ENCODE data around the gene DLGAP4. TPM values are rescaled to one million over a fixed set of nuclear protein-coding genes. Genes with fewer than 3 reads are reported as not detected.

The DLGAP4 gene
- total and polyA plus RNA-seq, 9 donors, result 18.2 to 75.9 (median 53.1) TPM

DNA sequence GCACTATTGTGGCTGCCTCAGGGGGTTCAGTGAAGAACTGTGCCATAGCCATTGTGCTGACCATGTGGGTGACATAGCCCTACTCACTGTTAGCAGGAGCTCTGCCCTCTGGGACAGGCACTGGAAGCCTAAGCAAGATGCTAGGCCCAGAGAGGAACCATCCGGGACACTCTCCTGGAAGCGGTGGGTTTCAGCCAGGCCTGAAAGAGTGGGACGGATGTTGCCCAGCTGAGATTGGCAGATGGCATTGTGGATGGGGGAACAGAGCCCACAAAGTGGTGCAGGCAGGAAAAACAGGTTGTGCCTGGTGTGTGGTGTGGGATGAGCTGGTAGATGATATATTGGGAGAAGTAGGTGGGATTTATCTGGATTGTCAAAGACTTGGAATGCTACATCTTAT is 40.1 kb downstream of the DLGAP4 start:
- intact Hi-C loops (cut with DNase I), result no loop called here
- H3K27ac ChIP-seq, result no peak overlapping the region
- DNase-seq, result no peak
- WGBS, 3 donors, result 88 to 95% (median 91%) methylated on average over 3 of the region's 3 CpGs
- TF ChIP-seq, protein P1, sequence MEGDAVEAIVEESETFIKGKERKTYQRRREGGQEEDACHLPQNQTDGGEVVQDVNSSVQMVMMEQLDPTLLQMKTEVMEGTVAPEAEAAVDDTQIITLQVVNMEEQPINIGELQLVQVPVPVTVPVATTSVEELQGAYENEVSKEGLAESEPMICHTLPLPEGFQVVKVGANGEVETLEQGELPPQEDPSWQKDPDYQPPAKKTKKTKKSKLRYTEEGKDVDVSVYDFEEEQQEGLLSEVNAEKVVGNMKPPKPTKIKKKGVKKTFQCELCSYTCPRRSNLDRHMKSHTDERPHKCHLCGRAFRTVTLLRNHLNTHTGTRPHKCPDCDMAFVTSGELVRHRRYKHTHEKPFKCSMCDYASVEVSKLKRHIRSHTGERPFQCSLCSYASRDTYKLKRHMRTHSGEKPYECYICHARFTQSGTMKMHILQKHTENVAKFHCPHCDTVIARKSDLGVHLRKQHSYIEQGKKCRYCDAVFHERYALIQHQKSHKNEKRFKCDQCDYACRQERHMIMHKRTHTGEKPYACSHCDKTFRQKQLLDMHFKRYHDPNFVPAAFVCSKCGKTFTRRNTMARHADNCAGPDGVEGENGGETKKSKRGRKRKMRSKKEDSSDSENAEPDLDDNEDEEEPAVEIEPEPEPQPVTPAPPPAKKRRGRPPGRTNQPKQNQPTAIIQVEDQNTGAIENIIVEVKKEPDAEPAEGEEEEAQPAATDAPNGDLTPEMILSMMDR (IDR thresholded peaks at IDR 0.05), result no peak
- TF ChIP-seq EP300 (IDR thresholded peaks at IDR 0.05) (no peak), POLR2A (IDR thresholded peaks at IDR 0.05) (no peak)
- no peak overlapping the region for H3K4me3 ChIP-seq
- no peaks in the 10 kb centered on the region for H3K27me3 ChIP-seq
- no peaks in the 10 kb centered on the region for H3K4me1 ChIP-seq (ENCODE audit: insufficient read depth)
- H3K36me3 ChIP-seq, result no peaks in the 10 kb centered on the region
- H3K9me3 ChIP-seq, result no peaks in the 10 kb centered on the region

- no peak overlapping the region for H3K27ac ChIP-seq
- H3K4me1 ChIP-seq (ENCODE audit: insufficient read depth), result no peaks in the 10 kb centered on the region
- TF ChIP-seq POLR2A (IDR thresholded peaks at IDR 0.05) (no peak), EP300 (IDR thresholded peaks at IDR 0.05) (no peak)
- TF ChIP-seq, protein P1 (IDR thresholded peaks at IDR 0.05), result no peak
- no peak for DNase-seq
- WGBS, 3 donors, result 75 to 78% (median 77%) methylated on average over 16 of the region's 16 CpGs
- no peak overlapping the region for H3K4me3 ChIP-seq
- no peaks in the 10 kb centered on the region for H3K9me3 ChIP-seq
- no peaks in the 10 kb centered on the region for H3K36me3 ChIP-seq
- intact Hi-C loops (cut with DNase I), result no loop called here
- H3K27me3 ChIP-seq, result no peaks in the 10 kb centered on the region
Measured at GRCh38 chr20:36349384-36350170, 43.4 kb downstream of the DLGAP4 start.

DNA sequence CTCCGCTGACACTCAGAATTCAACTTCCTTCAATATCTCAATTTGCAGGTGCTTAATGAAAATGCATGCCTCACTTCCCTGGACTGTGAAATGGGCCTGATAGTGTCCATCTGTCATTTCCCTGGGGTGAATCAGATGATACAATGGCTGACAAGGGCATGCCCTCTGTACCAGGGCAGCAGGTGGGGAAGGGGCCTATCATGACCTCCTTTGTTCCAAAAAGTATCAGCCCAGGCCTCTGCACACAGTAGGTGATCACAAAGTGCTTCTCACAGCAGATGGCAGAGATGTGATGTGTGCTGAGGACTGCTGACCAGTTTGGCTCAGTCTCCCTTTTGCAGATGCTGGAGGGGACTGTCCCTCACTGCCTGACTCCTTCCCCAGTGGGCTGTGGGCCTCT is 44.3 kb downstream of the DLGAP4 start:
- H3K36me3 ChIP-seq, result no peaks in the 10 kb centered on the region
- H3K27ac ChIP-seq, result no peak overlapping the region
- intact Hi-C loops (cut with DNase I), result no loop called here
- H3K4me1 ChIP-seq (ENCODE audit: insufficient read depth), result no peaks in the 10 kb centered on the region
- no peak overlapping the region for H3K4me3 ChIP-seq
- H3K9me3 ChIP-seq, result no peaks in the 10 kb centered on the region
- no peaks in the 10 kb centered on the region for H3K27me3 ChIP-seq
- 94 to 100% (median 96%) methylated on average over 1 of the region's 1 CpG for WGBS, 3 donors
- DNase-seq, result no peak
- TF ChIP-seq EP300 (IDR thresholded peaks at IDR 0.05) (no peak), POLR2A (IDR thresholded peaks at IDR 0.05) (no peak)
- TF ChIP-seq, protein P1 (IDR thresholded peaks at IDR 0.05), result no peak

GRCh38 chr20:36351937-36352336 is 45.8 kb downstream of the DLGAP4 start:
- Histone ChIP-seq H3K4me3 (no peak overlapping the region), H3K27me3 (no peaks in the 10 kb centered on the region), H3K27ac (no peak overlapping the region), H3K36me3 (no peaks in the 10 kb centered on the region), H3K9me3 (no peaks in the 10 kb centered on the region), H3K4me1 (ENCODE audit: insufficient read depth) (no peaks in the 10 kb centered on the region)
- TF ChIP-seq, protein P1 (IDR thresholded peaks at IDR 0.05), result no peak
- no peak for TF ChIP-seq EP300 (IDR thresholded peaks at IDR 0.05)
- TF ChIP-seq POLR2A (IDR thresholded peaks at IDR 0.05), result no peak
- intact Hi-C loops (cut with DNase I), result no loop called here
- 81 to 86% (median 85%) methylated on average over 6 of the region's 6 CpGs for WGBS, 3 donors
- no peak for DNase-seq

Measured in ovary (tissue), 9 donors.